ENCODE results near the gene TINAG. TPM values are rescaled to one million over a fixed set of nuclear protein-coding genes. Genes with fewer than 3 reads are reported as not detected.
A peak's percentile ranks its signal among the peaks of the same experiment; 100 is the strongest.

The TINAG gene
- total and polyA plus RNA-seq, 10 of the 15 experiments (the other 5 are each of a cell fraction or from before 2014, with no cell fraction given), result 0.26 to 7.7 (median 0.95) TPM

DNA sequence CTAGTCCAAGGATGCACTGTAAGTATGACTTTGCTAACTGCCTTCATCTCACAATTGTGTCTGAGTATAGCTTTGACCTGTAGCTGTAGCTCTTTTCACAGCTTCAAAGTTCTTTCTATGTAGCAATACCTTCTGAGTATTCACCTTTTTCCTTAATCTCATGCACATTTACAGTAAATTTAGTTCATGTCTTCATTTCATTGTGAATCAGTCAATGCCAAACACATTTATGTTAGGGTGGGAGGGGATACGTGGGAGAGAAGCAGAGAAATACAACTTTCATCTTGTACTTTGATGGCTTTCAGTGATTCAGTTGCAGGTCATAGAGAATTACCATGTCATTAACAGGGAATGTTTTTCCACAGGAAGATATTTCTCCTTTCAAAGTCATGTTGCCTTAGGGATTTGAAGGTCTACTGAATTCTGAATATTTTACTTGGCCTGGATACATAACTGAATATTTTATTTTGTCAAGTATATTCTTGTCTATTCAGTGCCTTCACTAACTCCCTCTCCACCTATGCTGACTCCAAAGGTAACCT, 119.2 kb downstream of the TINAG start (continued):
- no peak for TF ChIP-seq ZNF24 (IDR thresholded peaks at IDR 0.05)
- TF ChIP-seq HCFC1 (IDR thresholded peaks at IDR 0.05; ENCODE audit: low read length), result no peak

DNA sequence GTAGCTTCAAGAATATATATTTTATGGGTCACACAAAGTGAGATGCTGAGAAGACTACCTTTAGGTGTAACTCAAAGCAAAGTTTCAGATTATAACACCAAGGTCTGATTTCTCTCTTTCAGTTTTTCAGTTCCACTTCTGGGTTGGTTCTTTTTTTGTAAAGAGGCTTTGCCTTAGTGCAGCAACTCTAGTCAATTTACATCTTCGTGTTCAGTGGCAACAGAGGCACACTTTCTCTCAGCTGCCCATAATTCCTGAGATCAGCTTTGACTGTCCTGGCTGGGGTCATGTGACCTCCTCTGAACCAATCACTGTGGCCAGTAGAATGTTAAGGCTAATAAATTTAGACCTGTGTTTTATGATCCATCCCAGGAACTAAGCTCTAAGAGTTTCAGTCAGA, 120.2 kb downstream of the TINAG start:
- 10% methylated on average over 1 of the region's 1 CpG for WGBS (ENCODE audit: insufficient coverage, insufficient replicate concordance, low lambda C conversion rate, missing lambda C conversion rate)
- SMC1A ChIA-PET (ENCODE audit: uncharacterized antibody, unreplicated experiment), result interaction anchor here (1.4 kb wide), 1 partner anchor 22 kb away, joined by 4 read pairs; no protein-coding TSS in a partner anchor
- BruUV-seq (replicated peaks), result no TSS peak

More for the DNA sequence above, 120.2 kb downstream of the TINAG start:
- POLR2A ChIA-PET, result no interaction called here
- no peaks in the 10 kb centered on the region for H3K27me3 ChIP-seq (replicated peaks in 1 of 2; ENCODE audit: control insufficient read depth in 2 of 2, insufficient read depth in 2 of 2, low read length in 1 of 2)
- peak; percentile 52 for DNase-seq (ENCODE audit: low read depth, low spot score)
- no peak overlapping the region for H3K9ac ChIP-seq (ENCODE audit: control insufficient read depth, insufficient read depth, low read length)
- FAIRE-seq, result peak; percentile 71
- H3K4me3 ChIP-seq, result no peak overlapping the region
- no peak overlapping the region for H2AFZ ChIP-seq (ENCODE audit: control insufficient read depth, low read depth, low read length)
- no peak for TF ChIP-seq CEBPB (IDR thresholded peaks at IDR 0.05; ENCODE audit: borderline replicate concordance in 1 of 2, low read depth in 2 of 2, low read length in 2 of 2)
- no peak for TF ChIP-seq ATF3 (IDR thresholded peaks at IDR 0.05; ENCODE audit: borderline replicate concordance, extremely low read depth, low read depth, low read length)
- TF ChIP-seq, protein P1, sequence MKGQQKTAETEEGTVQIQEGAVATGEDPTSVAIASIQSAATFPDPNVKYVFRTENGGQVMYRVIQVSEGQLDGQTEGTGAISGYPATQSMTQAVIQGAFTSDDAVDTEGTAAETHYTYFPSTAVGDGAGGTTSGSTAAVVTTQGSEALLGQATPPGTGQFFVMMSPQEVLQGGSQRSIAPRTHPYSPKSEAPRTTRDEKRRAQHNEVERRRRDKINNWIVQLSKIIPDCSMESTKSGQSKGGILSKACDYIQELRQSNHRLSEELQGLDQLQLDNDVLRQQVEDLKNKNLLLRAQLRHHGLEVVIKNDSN (IDR thresholded peaks at IDR 0.05; ENCODE audit: borderline replicate concordance, extremely low read length, insufficient read depth, low read depth, low read length), result peak; percentile 60
- TF ChIP-seq TARDBP (IDR thresholded peaks at IDR 0.05; ENCODE audit: borderline replicate concordance), result no peak
- no peak for TF ChIP-seq BHLHE40 (IDR thresholded peaks at IDR 0.05; ENCODE audit: borderline replicate concordance in 1 of 2, low read depth in 2 of 2, low read length in 1 of 2)
- TF ChIP-seq PML (IDR thresholded peaks at IDR 0.05; ENCODE audit: low read length), result no peak
- no peak for TF ChIP-seq ZBTB40 (IDR thresholded peaks at IDR 0.05; ENCODE audit: borderline replicate concordance)
- TF ChIP-seq MYB (IDR thresholded peaks at IDR 0.05; ENCODE audit: borderline replicate concordance, low read depth, low read length), result no peak
- no peak for TF ChIP-seq PAX5 (IDR thresholded peaks at IDR 0.05; ENCODE audit: borderline replicate concordance, low read depth, low read length)
- peak; percentile 88 for TF ChIP-seq NFYB (IDR thresholded peaks at IDR 0.05; ENCODE audit: insufficient read depth, low read depth, low read length)
- no peak for TF ChIP-seq EZH2 (IDR thresholded peaks at IDR 0.05; ENCODE audit: borderline replicate concordance, control insufficient read depth, low read depth, low read length)
- TF ChIP-seq YY1 (IDR thresholded peaks at IDR 0.05; ENCODE audit: low read depth, low read length), result no peak
- TF ChIP-seq RAD51 (IDR thresholded peaks at IDR 0.05), result peak; percentile 48; the same call in 1 of the 2 replicates
- peak; percentile 22; the same call in 1 of the 2 replicates for TF ChIP-seq SPI1 (IDR thresholded peaks at IDR 0.05; ENCODE audit: borderline replicate concordance, insufficient read depth, low read depth, low read length)
- TF ChIP-seq EGR1 (IDR thresholded peaks at IDR 0.05; ENCODE audit: borderline replicate concordance in 1 of 2, low read depth in 2 of 2, low read length in 2 of 2), result no peak
- TF ChIP-seq CHD1 (IDR thresholded peaks at IDR 0.05; ENCODE audit: low read depth, low read length), result no peak
- in situ Hi-C loops (cut with MboI) (no loop called here), intact Hi-C loops (cut with micrococcal nuclease; ENCODE audit: unreplicated experiment) (no loop called here)
- no peaks in the 10 kb centered on the region for H3K79me2 ChIP-seq (ENCODE audit: control insufficient read depth, insufficient read depth, low read length)
- H3K36me3 ChIP-seq (ENCODE audit: control insufficient read depth in 2 of 2, insufficient read depth in 2 of 2, low read length in 1 of 2), result no peaks in the 10 kb centered on the region
- H3K9me3 ChIP-seq (replicated peaks; ENCODE audit: control insufficient read depth, insufficient read depth, low read length), result no peaks in the 10 kb centered on the region
- CTCF ChIA-PET, result no interaction called here
- ATAC-seq, result peak; percentile 90
- H4K20me1 ChIP-seq (ENCODE audit: control insufficient read depth, insufficient read depth), result no peaks in the 10 kb centered on the region
- peaks cover 11% of the 10 kb centered on the region for H3K4me1 ChIP-seq (ENCODE audit: control insufficient read depth, insufficient read depth, low read length)
- peak overlapping the region; percentile 19; the same call in 1 of the 2 replicates for H3K4me2 ChIP-seq (ENCODE audit: control insufficient read depth, insufficient read depth)
- RAD21 ChIA-PET (ENCODE audit: unreplicated experiment), result no interaction called here
- peak overlapping the region; percentile 13; the same call in 1 of the 2 replicates for H3K27ac ChIP-seq (ENCODE audit: control insufficient read depth, insufficient read depth)
